Lower leg skin (tissue), 3 donors: ENCODE measurements around the gene SKAP1.

ENCODE experiments used
- CTCF ChIP-seq, 3 donors: fragments of 450-650 bp; IDR thresholded peaks; one replicate each; pipeline ENCODE4 v1.5.1; 2016; ENCODE audit warnings: antibody characterized with exemption in 3 of 3, mild to moderate bottlenecking in 3 of 3, moderate library complexity in 2 of 3
- POLR2A ChIP-seq, 2 donors: fragments of 450-650 bp; IDR thresholded peaks; one replicate each; pipeline ENCODE4 v1.6.1; 2016 to 2017; ENCODE audit warnings: antibody characterized with exemption in 2 of 2, mild to moderate bottlenecking in 1 of 2, moderate library complexity in 1 of 2

GRCh38 chr17:48192321-48192731 is 237.7 kb downstream of the SKAP1 start:
- TF ChIP-seq CTCF (IDR thresholded peaks at IDR 0.05) (no peak), POLR2A (IDR thresholded peaks at IDR 0.05) (no peak)
